Measurements from ENCODE around the gene CCNG1.

DNA sequence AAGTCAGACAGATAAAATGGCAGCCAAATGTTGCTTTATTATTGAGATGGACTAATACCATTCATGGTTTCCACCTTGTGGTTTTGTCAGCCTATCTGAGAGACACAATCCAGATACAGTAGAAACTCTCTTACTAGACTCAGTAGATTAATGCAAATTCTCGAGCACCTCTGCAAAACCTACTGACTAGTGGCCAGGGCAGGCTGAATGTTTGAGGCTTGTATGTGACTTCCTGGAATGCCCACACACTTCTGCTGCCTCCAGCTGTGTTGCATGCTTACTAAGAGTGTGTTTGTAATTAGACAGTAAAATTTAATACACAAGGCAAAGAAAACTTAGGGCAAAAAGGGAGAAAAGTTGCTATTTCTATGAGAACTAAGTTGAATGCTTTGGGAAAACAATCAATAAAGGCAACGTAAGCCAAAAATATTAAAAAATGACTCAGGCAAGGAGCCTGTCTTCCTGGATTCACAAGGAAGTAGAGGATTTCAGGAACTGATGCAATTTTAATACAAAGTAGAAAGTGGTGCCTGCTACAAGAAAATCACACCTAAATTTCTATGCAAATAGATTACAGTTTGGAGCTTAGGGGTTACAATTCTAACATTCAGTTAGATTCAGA is 30.2 kb upstream of the CCNG1 start:
- TF ChIP-seq, protein P1, sequence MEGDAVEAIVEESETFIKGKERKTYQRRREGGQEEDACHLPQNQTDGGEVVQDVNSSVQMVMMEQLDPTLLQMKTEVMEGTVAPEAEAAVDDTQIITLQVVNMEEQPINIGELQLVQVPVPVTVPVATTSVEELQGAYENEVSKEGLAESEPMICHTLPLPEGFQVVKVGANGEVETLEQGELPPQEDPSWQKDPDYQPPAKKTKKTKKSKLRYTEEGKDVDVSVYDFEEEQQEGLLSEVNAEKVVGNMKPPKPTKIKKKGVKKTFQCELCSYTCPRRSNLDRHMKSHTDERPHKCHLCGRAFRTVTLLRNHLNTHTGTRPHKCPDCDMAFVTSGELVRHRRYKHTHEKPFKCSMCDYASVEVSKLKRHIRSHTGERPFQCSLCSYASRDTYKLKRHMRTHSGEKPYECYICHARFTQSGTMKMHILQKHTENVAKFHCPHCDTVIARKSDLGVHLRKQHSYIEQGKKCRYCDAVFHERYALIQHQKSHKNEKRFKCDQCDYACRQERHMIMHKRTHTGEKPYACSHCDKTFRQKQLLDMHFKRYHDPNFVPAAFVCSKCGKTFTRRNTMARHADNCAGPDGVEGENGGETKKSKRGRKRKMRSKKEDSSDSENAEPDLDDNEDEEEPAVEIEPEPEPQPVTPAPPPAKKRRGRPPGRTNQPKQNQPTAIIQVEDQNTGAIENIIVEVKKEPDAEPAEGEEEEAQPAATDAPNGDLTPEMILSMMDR (IDR thresholded peaks at IDR 0.05; ENCODE audit: poor library complexity, severe bottlenecking), result no peak
- TF ChIP-seq EZH2 (IDR thresholded peaks at IDR 0.05; ENCODE audit: borderline replicate concordance, insufficient read depth, low read length, poor library complexity, severe bottlenecking) (no peak), TAF1 (IDR thresholded peaks at IDR 0.05; ENCODE audit: low read depth) (no peak), POLR2AphosphoS5 (IDR thresholded peaks at IDR 0.05) (no peak)
- TF ChIP-seq, protein P2, sequence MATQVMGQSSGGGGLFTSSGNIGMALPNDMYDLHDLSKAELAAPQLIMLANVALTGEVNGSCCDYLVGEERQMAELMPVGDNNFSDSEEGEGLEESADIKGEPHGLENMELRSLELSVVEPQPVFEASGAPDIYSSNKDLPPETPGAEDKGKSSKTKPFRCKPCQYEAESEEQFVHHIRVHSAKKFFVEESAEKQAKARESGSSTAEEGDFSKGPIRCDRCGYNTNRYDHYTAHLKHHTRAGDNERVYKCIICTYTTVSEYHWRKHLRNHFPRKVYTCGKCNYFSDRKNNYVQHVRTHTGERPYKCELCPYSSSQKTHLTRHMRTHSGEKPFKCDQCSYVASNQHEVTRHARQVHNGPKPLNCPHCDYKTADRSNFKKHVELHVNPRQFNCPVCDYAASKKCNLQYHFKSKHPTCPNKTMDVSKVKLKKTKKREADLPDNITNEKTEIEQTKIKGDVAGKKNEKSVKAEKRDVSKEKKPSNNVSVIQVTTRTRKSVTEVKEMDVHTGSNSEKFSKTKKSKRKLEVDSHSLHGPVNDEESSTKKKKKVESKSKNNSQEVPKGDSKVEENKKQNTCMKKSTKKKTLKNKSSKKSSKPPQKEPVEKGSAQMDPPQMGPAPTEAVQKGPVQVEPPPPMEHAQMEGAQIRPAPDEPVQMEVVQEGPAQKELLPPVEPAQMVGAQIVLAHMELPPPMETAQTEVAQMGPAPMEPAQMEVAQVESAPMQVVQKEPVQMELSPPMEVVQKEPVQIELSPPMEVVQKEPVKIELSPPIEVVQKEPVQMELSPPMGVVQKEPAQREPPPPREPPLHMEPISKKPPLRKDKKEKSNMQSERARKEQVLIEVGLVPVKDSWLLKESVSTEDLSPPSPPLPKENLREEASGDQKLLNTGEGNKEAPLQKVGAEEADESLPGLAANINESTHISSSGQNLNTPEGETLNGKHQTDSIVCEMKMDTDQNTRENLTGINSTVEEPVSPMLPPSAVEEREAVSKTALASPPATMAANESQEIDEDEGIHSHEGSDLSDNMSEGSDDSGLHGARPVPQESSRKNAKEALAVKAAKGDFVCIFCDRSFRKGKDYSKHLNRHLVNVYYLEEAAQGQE (IDR thresholded peaks at IDR 0.05; ENCODE audit: borderline replicate concordance), result no peak

Measured in neural cell (in vitro differentiated cells).